HepG2 (cell line): ENCODE data around the gene DYNC2LI1. TPM values are rescaled to one million over a fixed set of nuclear protein-coding genes. Genes with fewer than 3 reads are reported as not detected.

Experiments
- ETV6 ChIP-seq: sonication (generic); formaldehyde crosslinking; conservative IDR thresholded peaks from 2 replicates; pipeline ENCODE4 v1.4.0; 2020; ENCODE audit warnings: missing genetic modification reagents
- JDP2 ChIP-seq: sonication (generic); formaldehyde crosslinking; IDR thresholded peaks from 2 replicates; pipeline ENCODE4 v1.8.1; 2022; ENCODE audit warnings: missing genetic modification reagents, borderline replicate concordance
- KAT8 ChIP-seq: IDR thresholded peaks from 2 replicates; pipeline ENCODE4 v1.6.1; 2016; ENCODE audit warnings: missing genetic modification reagents, missing compliant biosample characterization
- NFIC ChIP-seq: IDR thresholded peaks from 2 replicates; pipeline ENCODE4 v1.6.1; 2012; ENCODE audit warnings: mild to moderate bottlenecking, low read length, inconsistent platforms
- NR2C2 ChIP-seq: sonication (generic); formaldehyde crosslinking; IDR thresholded peaks from 2 replicates; pipeline ENCODE4 v1.4.0; 2020; ENCODE audit warnings: missing genetic modification reagents, mild to moderate bottlenecking, moderate library complexity, borderline replicate concordance
- POLR2G ChIP-seq: fragments of 200-400 bp; formaldehyde crosslinking; IDR thresholded peaks from 2 replicates; pipeline ENCODE4 v1.6.1; 2018; ENCODE audit warnings: mild to moderate bottlenecking, low read depth, low read length, moderate library complexity
- SIX4 ChIP-seq: sonication (generic); formaldehyde crosslinking; IDR thresholded peaks from 2 replicates; pipeline ENCODE4 v1.4.0; 2020; ENCODE audit warnings: missing genetic modification reagents
- SP2 ChIP-seq: sonication (generic); formaldehyde crosslinking; IDR thresholded peaks from 2 replicates; pipeline ENCODE4 v1.5.1; 2020; ENCODE audit warnings: mild to moderate bottlenecking, missing genetic modification reagents
- TCF12 ChIP-seq, 2 experiments: fragments of 450-650 bp in 1 of 2; sonication (generic) in 1 of 2; formaldehyde crosslinking in 1 of 2; IDR thresholded peaks; 2 replicates each; pipeline versions ENCODE4 v1.6.1 to v1.8.0; 2017 to 2022; ENCODE audit warnings: antibody characterized with exemption in 1 of 2, mild to moderate bottlenecking in 1 of 2, missing genetic modification reagents in 1 of 2, moderate library complexity in 1 of 2
- ZFP41 ChIP-seq: sonication (generic); formaldehyde crosslinking; IDR thresholded peaks from 2 replicates; pipeline ENCODE4 v1.4.0; 2020; ENCODE audit warnings: mild to moderate bottlenecking, missing genetic modification reagents, borderline replicate concordance
- ZNF124 ChIP-seq: sonication (generic); formaldehyde crosslinking; IDR thresholded peaks from 2 replicates; pipeline ENCODE4 v1.4.0; 2020; ENCODE audit warnings: missing genetic modification reagents
- ZNF253 ChIP-seq: sonication (generic); formaldehyde crosslinking; IDR thresholded peaks from 2 replicates; pipeline ENCODE4 v1.8.0; 2022; ENCODE audit warnings: mild to moderate bottlenecking, missing genetic modification reagents, borderline replicate concordance
- ZNF33A ChIP-seq: sonication (generic); formaldehyde crosslinking; IDR thresholded peaks from 2 replicates; pipeline ENCODE4 v1.5.1; 2020; ENCODE audit warnings: missing genetic modification reagents, mild to moderate bottlenecking, moderate library complexity, borderline replicate concordance
- ZNF510 ChIP-seq: sonication (generic); formaldehyde crosslinking; IDR thresholded peaks from 2 replicates; pipeline ENCODE4 v1.4.0; 2020; ENCODE audit warnings: low read depth, mild to moderate bottlenecking, missing genetic modification reagents
- ZNF7 ChIP-seq: IDR thresholded peaks from 2 replicates; pipeline ENCODE4 v1.6.1; 2016; ENCODE audit warnings: missing biosample characterization, missing genetic modification reagents
- ZNF782 ChIP-seq: sonication (generic); formaldehyde crosslinking; IDR thresholded peaks from 2 replicates; pipeline ENCODE4 v1.4.0; 2020; ENCODE audit warnings: missing genetic modification reagents, mild to moderate bottlenecking, borderline replicate concordance
- ZNF850 ChIP-seq: sonication (generic); formaldehyde crosslinking; conservative IDR thresholded peaks from 2 replicates; pipeline ENCODE4 v1.9.0; 2021; ENCODE audit warnings: mild to moderate bottlenecking, missing genetic modification reagents
- ZSCAN31 ChIP-seq: sonication (generic); formaldehyde crosslinking; IDR thresholded peaks from 2 replicates; pipeline ENCODE4 v1.5.0; 2020; ENCODE audit warnings: low read depth, mild to moderate bottlenecking, missing genetic modification reagents
- polyA plus RNA-seq, 8 experiments: library from polyadenylated mRNA; depleted of rRNA in 3 of 8; stranded (reverse) in 7 of 8; unstranded in 1 of 8; fragments of >200 nt; fragmentation: Illumina TruSeq in 4 of 8; extraction: Trizol in 4 of 8; gene quantifications; 2 replicates each; pipeline versions ENCODE4 v1.2.1 to v1.2.3, GENCODE V29; 2011 to 2016; ENCODE audit warnings: low read depth in 4 of 8, missing spikeins in 1 of 8, mixed read lengths in 1 of 8; ENCODE audit not compliant: insufficient read depth in 1 of 8
- total RNA-seq, 5 experiments: library from RNA; depleted of rRNA; stranded (reverse); fragments of >200 nt; fragmentation: Illumina TruSeq; extraction: Trizol; gene quantifications; 2 replicates each; pipeline ENCODE4 v1.2.3, GENCODE V29; 2016; ENCODE audit warnings: low read depth in 1 of 5
- TF ChIP-seq, protein P1 (sequence below): sonication (generic); formaldehyde crosslinking; IDR thresholded peaks from 2 replicates; pipeline ENCODE4 v1.8.0; 2022; ENCODE audit warnings: mild to moderate bottlenecking, missing genetic modification reagents, borderline replicate concordance
- TF ChIP-seq, protein P2 (sequence below): sonication (generic); formaldehyde crosslinking; IDR thresholded peaks from 2 replicates; pipeline ENCODE4 v1.4.0; 2020; ENCODE audit warnings: missing genetic modification reagents, mild to moderate bottlenecking, borderline replicate concordance
- TF ChIP-seq, protein P3 (sequence below): sonication (generic); formaldehyde crosslinking; IDR thresholded peaks from 2 replicates; pipeline ENCODE4 v1.4.0; 2020; ENCODE audit warnings: missing genetic modification reagents
- TF ChIP-seq, protein P4 (sequence below): sonication (generic); formaldehyde crosslinking; IDR thresholded peaks from 2 replicates; pipeline ENCODE4 v1.4.0; 2020; ENCODE audit warnings: low read depth, mild to moderate bottlenecking, missing genetic modification reagents

DYNC2LI1 gene
- total and polyA plus RNA-seq, 2 of the 13 experiments (the other 11 are each of a cell fraction or from before 2014, with no cell fraction given) = 16.9 to 23.2 TPM

DNA sequence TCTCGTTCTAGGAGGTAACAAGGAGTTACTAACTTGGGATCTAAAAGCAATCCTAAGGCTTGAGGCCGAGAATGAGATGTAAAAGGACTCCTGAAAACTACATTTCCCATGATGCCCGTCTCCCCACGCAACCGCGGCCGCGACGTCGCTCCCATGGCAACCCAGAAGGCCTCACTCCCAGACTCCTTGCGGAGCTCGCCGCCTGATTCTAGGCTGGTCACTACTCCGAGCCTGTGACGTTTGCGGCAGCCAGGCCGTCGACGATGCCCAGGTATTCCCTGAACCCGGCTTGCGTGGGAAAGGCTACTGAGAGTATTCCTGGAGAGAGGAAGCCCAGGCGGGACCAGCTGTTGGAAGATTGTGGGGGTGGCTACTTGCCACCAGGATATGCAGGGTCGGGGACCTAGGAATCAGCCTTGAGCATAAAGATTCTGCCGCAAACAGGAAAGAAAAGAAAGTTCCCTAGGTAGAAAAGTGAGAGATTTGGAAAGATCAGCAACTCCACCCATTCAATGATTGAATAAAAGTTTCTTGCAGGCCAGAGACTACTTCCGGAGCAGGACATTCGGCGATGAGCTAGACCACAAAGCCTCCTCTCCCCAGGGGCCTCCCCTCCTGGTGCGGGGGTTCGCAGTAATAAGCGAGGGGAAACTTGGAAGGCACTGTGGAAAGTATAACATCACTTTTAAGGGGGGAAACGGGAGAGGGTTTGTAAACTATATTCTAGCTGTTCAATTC lies at the start of gene DYNC2LI1 (continued):
- TF ChIP-seq SP2 (CRISPR knock-in tag) = no peak
- TF ChIP-seq ZNF33A = no peak
- TF ChIP-seq ZNF253 = no peak
- TF ChIP-seq ZSCAN31 (CRISPR knock-in tag) = no peak
- no peak for TF ChIP-seq ZNF782 (CRISPR knock-in tag)
- TF ChIP-seq, protein P1, sequence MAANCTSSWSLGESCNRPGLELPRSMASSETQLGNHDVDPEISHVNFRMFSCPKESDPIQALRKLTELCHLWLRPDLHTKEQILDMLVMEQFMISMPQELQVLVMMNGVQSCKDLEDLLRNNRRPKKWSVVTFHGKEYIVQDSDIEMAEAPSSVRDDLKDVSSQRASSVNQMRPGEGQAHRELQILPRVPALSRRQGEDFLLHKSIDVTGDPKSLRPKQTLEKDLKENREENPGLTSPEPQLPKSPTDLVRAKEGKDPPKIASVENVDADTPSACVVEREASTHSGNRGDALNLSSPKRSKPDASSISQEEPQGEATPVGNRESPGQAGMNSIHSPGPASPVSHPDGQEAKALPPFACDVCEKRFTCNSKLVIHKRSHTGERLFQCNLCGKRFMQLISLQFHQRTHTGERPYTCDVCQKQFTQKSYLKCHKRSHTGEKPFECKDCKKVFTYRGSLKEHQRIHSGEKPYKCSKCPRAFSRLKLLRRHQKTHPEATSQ (CRISPR knock-in tag) = no peak
- 0 out of 2 replicates have a peak, but pooled peaks have one; percentile 65 for TF ChIP-seq ETV6
- TF ChIP-seq, protein P2, sequence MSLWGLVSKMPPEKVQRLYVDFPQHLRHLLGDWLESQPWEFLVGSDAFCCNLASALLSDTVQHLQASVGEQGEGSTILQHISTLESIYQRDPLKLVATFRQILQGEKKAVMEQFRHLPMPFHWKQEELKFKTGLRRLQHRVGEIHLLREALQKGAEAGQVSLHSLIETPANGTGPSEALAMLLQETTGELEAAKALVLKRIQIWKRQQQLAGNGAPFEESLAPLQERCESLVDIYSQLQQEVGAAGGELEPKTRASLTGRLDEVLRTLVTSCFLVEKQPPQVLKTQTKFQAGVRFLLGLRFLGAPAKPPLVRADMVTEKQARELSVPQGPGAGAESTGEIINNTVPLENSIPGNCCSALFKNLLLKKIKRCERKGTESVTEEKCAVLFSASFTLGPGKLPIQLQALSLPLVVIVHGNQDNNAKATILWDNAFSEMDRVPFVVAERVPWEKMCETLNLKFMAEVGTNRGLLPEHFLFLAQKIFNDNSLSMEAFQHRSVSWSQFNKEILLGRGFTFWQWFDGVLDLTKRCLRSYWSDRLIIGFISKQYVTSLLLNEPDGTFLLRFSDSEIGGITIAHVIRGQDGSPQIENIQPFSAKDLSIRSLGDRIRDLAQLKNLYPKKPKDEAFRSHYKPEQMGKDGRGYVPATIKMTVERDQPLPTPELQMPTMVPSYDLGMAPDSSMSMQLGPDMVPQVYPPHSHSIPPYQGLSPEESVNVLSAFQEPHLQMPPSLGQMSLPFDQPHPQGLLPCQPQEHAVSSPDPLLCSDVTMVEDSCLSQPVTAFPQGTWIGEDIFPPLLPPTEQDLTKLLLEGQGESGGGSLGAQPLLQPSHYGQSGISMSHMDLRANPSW (CRISPR knock-in tag) = 0 out of 2 replicates have a peak, but pooled peaks have one; percentile 27
- no peak for TF ChIP-seq TCF12 (IDR thresholded peaks at IDR 0.05)
- TF ChIP-seq TCF12 (CRISPR knock-in tag; IDR thresholded peaks at IDR 0.05) = no peak
- TF ChIP-seq, protein P3, sequence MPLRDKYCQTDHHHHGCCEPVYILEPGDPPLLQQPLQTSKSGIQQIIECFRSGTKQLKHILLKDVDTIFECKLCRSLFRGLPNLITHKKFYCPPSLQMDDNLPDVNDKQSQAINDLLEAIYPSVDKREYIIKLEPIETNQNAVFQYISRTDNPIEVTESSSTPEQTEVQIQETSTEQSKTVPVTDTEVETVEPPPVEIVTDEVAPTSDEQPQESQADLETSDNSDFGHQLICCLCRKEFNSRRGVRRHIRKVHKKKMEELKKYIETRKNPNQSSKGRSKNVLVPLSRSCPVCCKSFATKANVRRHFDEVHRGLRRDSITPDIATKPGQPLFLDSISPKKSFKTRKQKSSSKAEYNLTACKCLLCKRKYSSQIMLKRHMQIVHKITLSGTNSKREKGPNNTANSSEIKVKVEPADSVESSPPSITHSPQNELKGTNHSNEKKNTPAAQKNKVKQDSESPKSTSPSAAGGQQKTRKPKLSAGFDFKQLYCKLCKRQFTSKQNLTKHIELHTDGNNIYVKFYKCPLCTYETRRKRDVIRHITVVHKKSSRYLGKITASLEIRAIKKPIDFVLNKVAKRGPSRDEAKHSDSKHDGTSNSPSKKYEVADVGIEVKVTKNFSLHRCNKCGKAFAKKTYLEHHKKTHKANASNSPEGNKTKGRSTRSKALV (CRISPR knock-in tag) = no peak
- peak; percentile 90 for TF ChIP-seq KAT8
- no peak for TF ChIP-seq ZFP41 (CRISPR knock-in tag)
- TF ChIP-seq ZNF510 (CRISPR knock-in tag) = no peak; the same call in 1 of the 2 replicates
- TF ChIP-seq SIX4 (CRISPR knock-in tag) = no peak
- TF ChIP-seq NR2C2 = peak; percentile 92
- TF ChIP-seq ZNF124 (CRISPR knock-in tag) = peak; percentile 64; the same call in 1 of the 2 replicates
- TF ChIP-seq NFIC = no peak
- no peak for TF ChIP-seq ZNF7 (CRISPR knock-in tag)
- TF ChIP-seq, protein P4, sequence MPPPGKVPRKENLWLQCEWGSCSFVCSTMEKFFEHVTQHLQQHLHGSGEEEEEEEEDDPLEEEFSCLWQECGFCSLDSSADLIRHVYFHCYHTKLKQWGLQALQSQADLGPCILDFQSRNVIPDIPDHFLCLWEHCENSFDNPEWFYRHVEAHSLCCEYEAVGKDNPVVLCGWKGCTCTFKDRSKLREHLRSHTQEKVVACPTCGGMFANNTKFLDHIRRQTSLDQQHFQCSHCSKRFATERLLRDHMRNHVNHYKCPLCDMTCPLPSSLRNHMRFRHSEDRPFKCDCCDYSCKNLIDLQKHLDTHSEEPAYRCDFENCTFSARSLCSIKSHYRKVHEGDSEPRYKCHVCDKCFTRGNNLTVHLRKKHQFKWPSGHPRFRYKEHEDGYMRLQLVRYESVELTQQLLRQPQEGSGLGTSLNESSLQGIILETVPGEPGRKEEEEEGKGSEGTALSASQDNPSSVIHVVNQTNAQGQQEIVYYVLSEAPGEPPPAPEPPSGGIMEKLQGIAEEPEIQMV (CRISPR knock-in tag) = peak; percentile 35; the same call in 1 of the 2 replicates
- peak; percentile 69 for TF ChIP-seq POLR2G
- no peak for TF ChIP-seq JDP2
- TF ChIP-seq ZNF850 (CRISPR knock-in tag) = no peak
